Measurements from ENCODE around the gene MYLK2. TPM values are rescaled to one million over a fixed set of nuclear protein-coding genes. Genes with fewer than 3 reads are reported as not detected.

The MYLK2 gene
- total RNA-seq, 1 donor from 2014 or later = 0.49 TPM

DNA sequence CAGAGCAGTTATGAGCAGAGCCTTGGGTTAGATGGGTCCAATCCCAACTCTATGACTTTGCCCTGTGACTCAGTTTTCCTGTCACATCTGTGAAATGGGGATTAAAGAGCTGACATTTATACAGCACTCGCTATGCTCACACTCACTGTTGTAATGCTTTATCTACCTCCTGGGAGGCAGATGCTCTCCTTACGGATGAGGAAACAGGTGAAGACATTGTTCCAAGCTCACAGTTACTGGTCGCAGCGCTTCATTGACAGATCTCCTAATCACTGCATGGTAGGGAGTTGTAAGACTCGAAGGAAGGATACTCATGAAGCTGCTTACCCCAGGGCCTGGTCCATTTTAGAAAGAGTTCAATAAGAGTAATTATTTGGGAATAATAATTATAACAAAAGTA, 2.9 kb upstream of the MYLK2 start:
- Mint-ChIP-seq H3K27ac (no peak overlapping the region), H3K4me3 (no peak overlapping the region), H3K36me3 (no peaks in the 10 kb centered on the region), H3K27me3 (ENCODE audit: low read depth) (no peaks in the 10 kb centered on the region), H3K9me3 (no peaks in the 10 kb centered on the region), H3K4me1 (peaks cover 5% of the 10 kb centered on the region)
- DNase-seq (ENCODE audit: low spot score in 2 of 2, unreplicated experiment in 2 of 2) = no peak
- TF ChIP-seq, protein P1, sequence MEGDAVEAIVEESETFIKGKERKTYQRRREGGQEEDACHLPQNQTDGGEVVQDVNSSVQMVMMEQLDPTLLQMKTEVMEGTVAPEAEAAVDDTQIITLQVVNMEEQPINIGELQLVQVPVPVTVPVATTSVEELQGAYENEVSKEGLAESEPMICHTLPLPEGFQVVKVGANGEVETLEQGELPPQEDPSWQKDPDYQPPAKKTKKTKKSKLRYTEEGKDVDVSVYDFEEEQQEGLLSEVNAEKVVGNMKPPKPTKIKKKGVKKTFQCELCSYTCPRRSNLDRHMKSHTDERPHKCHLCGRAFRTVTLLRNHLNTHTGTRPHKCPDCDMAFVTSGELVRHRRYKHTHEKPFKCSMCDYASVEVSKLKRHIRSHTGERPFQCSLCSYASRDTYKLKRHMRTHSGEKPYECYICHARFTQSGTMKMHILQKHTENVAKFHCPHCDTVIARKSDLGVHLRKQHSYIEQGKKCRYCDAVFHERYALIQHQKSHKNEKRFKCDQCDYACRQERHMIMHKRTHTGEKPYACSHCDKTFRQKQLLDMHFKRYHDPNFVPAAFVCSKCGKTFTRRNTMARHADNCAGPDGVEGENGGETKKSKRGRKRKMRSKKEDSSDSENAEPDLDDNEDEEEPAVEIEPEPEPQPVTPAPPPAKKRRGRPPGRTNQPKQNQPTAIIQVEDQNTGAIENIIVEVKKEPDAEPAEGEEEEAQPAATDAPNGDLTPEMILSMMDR (IDR thresholded peaks at IDR 0.05; ENCODE audit: unreplicated experiment) = no peak

DNA sequence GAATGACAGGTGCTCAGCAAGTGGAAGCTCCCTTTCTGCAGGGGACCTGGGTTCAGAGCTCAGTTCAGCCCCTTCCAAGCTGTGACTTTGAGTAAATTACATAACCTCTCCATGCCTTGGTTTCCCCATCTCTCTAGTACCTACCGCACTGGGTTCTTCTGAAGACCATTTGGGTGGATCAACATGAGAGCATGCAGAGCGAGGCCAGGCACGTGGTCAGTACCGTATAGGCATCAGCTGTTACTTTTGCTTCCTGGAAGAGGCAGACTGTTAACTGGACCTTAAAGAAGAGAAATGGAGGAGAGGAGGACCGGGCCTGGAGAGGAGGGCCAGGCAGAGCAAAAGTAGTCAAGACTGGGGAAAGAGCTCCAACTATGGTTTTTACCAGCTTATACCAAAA, 1.7 kb upstream of the MYLK2 start:
- H3K9me3 Mint-ChIP-seq = no peaks in the 10 kb centered on the region
- no peak overlapping the region for H3K27ac Mint-ChIP-seq
- H3K4me3 Mint-ChIP-seq = no peak overlapping the region

DNA sequence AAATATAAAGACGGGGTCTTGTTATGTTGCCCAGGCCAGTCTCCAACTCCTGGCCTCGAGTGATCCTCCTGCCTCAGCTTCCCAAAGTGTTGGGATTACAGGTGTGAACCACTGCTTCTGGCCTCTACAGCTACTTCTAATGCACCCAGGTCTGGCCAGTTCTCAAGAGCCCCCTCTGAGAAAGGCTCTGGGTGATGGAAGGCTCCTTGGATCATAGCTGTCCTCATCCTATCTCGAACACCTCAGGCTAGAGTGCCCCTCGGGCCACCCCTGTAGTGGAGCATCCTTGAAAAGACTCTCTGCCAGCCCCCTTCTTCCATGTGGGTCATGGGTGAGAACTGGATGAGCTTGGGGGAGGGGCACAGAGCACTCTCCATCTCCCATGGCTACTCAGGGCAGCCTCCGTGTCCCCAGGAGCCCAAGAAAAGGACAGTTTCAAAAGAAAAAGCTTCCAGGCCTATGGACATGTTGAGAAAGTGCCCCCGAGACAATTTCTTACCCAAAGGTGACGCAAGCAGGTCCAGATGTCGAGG, 714 bp upstream of the MYLK2 start:
- no peak for DNase-seq (ENCODE audit: low spot score in 2 of 2, unreplicated experiment in 2 of 2)
- H3K27me3 Mint-ChIP-seq (ENCODE audit: low read depth) = no peaks in the 10 kb centered on the region
- no peaks in the 10 kb centered on the region for H3K36me3 Mint-ChIP-seq
- TF ChIP-seq, protein P1 (IDR thresholded peaks at IDR 0.05; ENCODE audit: unreplicated experiment) = no peak
- no peak overlapping the region for H3K4me3 Mint-ChIP-seq
- no peaks in the 10 kb centered on the region for H3K9me3 Mint-ChIP-seq
- peaks cover 6% of the 10 kb centered on the region for H3K4me1 Mint-ChIP-seq
- H3K27ac Mint-ChIP-seq = no peak overlapping the region

More for the DNA sequence above, 1.7 kb upstream of the MYLK2 start:
- peaks cover 4% of the 10 kb centered on the region for H3K4me1 Mint-ChIP-seq
- no peaks in the 10 kb centered on the region for H3K27me3 Mint-ChIP-seq (ENCODE audit: low read depth)
- TF ChIP-seq, protein P1 (IDR thresholded peaks at IDR 0.05; ENCODE audit: unreplicated experiment) = no peak
- no peaks in the 10 kb centered on the region for H3K36me3 Mint-ChIP-seq
- no peak for DNase-seq (ENCODE audit: low spot score in 2 of 2, unreplicated experiment in 2 of 2)

DNA sequence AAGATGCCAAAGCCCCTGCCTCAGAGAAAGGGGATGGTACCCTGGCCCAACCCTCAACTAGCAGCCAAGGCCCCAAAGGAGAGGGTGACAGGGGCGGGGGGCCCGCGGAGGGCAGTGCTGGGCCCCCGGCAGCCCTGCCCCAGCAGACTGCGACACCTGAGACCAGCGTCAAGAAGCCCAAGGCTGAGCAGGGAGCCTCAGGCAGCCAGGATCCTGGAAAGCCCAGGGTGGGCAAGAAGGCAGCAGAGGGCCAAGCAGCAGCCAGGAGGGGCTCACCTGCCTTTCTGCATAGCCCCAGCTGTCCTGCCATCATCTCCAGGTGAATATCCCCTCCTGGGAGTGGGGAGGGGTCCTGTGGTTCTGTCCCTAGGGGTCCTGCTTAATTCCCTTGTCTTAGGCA, 1.1 kb downstream of the MYLK2 start:
- Mint-ChIP-seq H3K4me1 (peaks cover 6% of the 10 kb centered on the region), H3K27me3 (ENCODE audit: low read depth) (no peaks in the 10 kb centered on the region), H3K4me3 (no peak overlapping the region), H3K27ac (no peak overlapping the region), H3K36me3 (no peaks in the 10 kb centered on the region), H3K9me3 (no peaks in the 10 kb centered on the region)
- DNase-seq (ENCODE audit: low spot score in 2 of 2, unreplicated experiment in 2 of 2) = no peak
- TF ChIP-seq, protein P1 (IDR thresholded peaks at IDR 0.05; ENCODE audit: unreplicated experiment) = no peak

DNA sequence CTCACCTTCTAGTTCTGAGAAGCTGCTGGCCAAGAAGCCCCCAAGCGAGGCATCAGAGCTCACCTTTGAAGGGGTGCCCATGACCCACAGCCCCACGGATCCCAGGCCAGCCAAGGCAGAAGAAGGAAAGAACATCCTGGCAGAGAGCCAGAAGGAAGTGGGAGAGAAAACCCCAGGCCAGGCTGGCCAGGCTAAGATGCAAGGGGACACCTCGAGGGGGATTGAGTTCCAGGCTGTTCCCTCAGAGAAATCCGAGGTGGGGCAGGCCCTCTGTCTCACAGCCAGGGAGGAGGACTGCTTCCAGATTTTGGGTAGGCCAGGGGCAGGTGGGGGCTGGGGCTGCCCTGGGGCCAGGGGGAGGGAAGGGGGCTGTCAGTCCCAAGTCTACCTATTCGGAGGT, 2.3 kb downstream of the MYLK2 start:
- Mint-ChIP-seq H3K36me3 (no peaks in the 10 kb centered on the region), H3K4me3 (no peak overlapping the region), H3K9me3 (no peaks in the 10 kb centered on the region), H3K27me3 (ENCODE audit: low read depth) (no peaks in the 10 kb centered on the region), H3K27ac (no peak overlapping the region), H3K4me1 (peaks cover 6% of the 10 kb centered on the region)
- TF ChIP-seq, protein P1 (IDR thresholded peaks at IDR 0.05; ENCODE audit: unreplicated experiment) = no peak
- no peak for DNase-seq (ENCODE audit: low spot score in 2 of 2, unreplicated experiment in 2 of 2)

All from mesothelial cell of epicardium (in vitro differentiated cells).